Measurements from ENCODE around the gene GRIA4.

The GRIA4 gene

GRCh38 chr11:105636496-105636895 lies 26.6 kb downstream of the GRIA4 start:
- DNase-seq (ENCODE audit: low read depth in 2 of 2, low spot score in 1 of 2) = no peak

GRCh38 chr11:105639527-105639926 lies 29.7 kb downstream of the GRIA4 start:
- no peak for DNase-seq (ENCODE audit: low read depth in 2 of 2, low spot score in 1 of 2)

- DNase-seq (ENCODE audit: low read depth in 2 of 2, low spot score in 1 of 2) = no peak
Observed at GRCh38 chr11:105641433-105641832, 31.6 kb downstream of the GRIA4 start.

- DNase-seq (ENCODE audit: low read depth in 2 of 2, low spot score in 1 of 2) = no peak
Observed at GRCh38 chr11:105642870-105643269, 33.0 kb downstream of the GRIA4 start.

- no peak for DNase-seq (ENCODE audit: low read depth in 2 of 2, low spot score in 1 of 2)
Observed at GRCh38 chr11:105644839-105645573, 35.1 kb downstream of the GRIA4 start.

- no peak for DNase-seq (ENCODE audit: low read depth in 2 of 2, low spot score in 1 of 2)
Observed at GRCh38 chr11:105647780-105648179, 37.9 kb downstream of the GRIA4 start.

GRCh38 chr11:105648762-105649161 lies 38.9 kb downstream of the GRIA4 start:
- no peak for DNase-seq (ENCODE audit: low read depth in 2 of 2, low spot score in 1 of 2)

GRCh38 chr11:105665281-105665680 lies 55.4 kb downstream of the GRIA4 start:
- no peak for DNase-seq (ENCODE audit: low read depth in 2 of 2, low spot score in 1 of 2)

GRCh38 chr11:105667441-105667840 lies 57.6 kb downstream of the GRIA4 start:
- DNase-seq (ENCODE audit: low read depth in 2 of 2, low spot score in 1 of 2) = no peak

GRCh38 chr11:105670811-105671210 lies 60.9 kb downstream of the GRIA4 start:
- no peak for DNase-seq (ENCODE audit: low read depth in 2 of 2, low spot score in 1 of 2)

GRCh38 chr11:105673089-105673488 lies 63.2 kb downstream of the GRIA4 start:
- DNase-seq (ENCODE audit: low read depth in 2 of 2, low spot score in 1 of 2) = no peak

- DNase-seq (ENCODE audit: low read depth in 2 of 2, low spot score in 1 of 2) = no peak
Observed at GRCh38 chr11:105689631-105690030, 79.8 kb downstream of the GRIA4 start.

GRCh38 chr11:105690467-105690866 lies 80.6 kb downstream of the GRIA4 start:
- no peak for DNase-seq (ENCODE audit: low read depth in 2 of 2, low spot score in 1 of 2)

GRCh38 chr11:105693075-105693759 lies 83.3 kb downstream of the GRIA4 start:
- no peak for DNase-seq (ENCODE audit: low read depth in 2 of 2, low spot score in 1 of 2)

- no peak for DNase-seq (ENCODE audit: low read depth in 2 of 2, low spot score in 1 of 2)
Observed at GRCh38 chr11:105696000-105696399, 86.1 kb downstream of the GRIA4 start.

GRCh38 chr11:105697291-105697690 lies 87.4 kb downstream of the GRIA4 start:
- DNase-seq (ENCODE audit: low read depth in 2 of 2, low spot score in 1 of 2) = no peak

GRCh38 chr11:105699203-105699602 lies 89.3 kb downstream of the GRIA4 start:
- DNase-seq (ENCODE audit: low read depth in 2 of 2, low spot score in 1 of 2) = no peak

GRCh38 chr11:105700271-105700670 lies 90.4 kb downstream of the GRIA4 start:
- no peak for DNase-seq (ENCODE audit: low read depth in 2 of 2, low spot score in 1 of 2)

GRCh38 chr11:105701098-105701497 lies 91.2 kb downstream of the GRIA4 start:
- no peak for DNase-seq (ENCODE audit: low read depth in 2 of 2, low spot score in 1 of 2)

GRCh38 chr11:105705786-105706530 lies 96.1 kb downstream of the GRIA4 start:
- no peak for DNase-seq (ENCODE audit: low read depth in 2 of 2, low spot score in 1 of 2)

- DNase-seq (ENCODE audit: low read depth in 2 of 2, low spot score in 1 of 2) = no peak
Observed at GRCh38 chr11:105713106-105713505, 103.2 kb downstream of the GRIA4 start.

- no peak for DNase-seq (ENCODE audit: low read depth in 2 of 2, low spot score in 1 of 2)
Observed at GRCh38 chr11:105713696-105714095, 103.8 kb downstream of the GRIA4 start.

All from stimulated activated CD8-positive, alpha-beta memory T cell treated with anti-CD3 and anti-CD28 coated beads, Interleukin-4, amount 100 ng/mL, for 1 hour (primary cell).